Measurements from ENCODE around the gene SYNE1.

The SYNE1 gene

GRCh38 chr6:152100183-152100618 lies 537.0 kb downstream of the SYNE1 start:
- Mint-ChIP-seq H3K27ac (no peak overlapping the region), H3K27me3 (ENCODE audit: low read depth) (no peaks in the 10 kb centered on the region), H3K4me1 (ENCODE audit: low read depth) (no peaks in the 10 kb centered on the region), H3K9me3 (no peaks in the 10 kb centered on the region), H3K4me3 (no peak overlapping the region), H3K36me3 (ENCODE audit: low read depth) (no peaks in the 10 kb centered on the region)

GRCh38 chr6:152099446-152100182 lies 537.5 kb downstream of the SYNE1 start:
- H3K27ac Mint-ChIP-seq: no peak overlapping the region
- no peak overlapping the region for H3K4me3 Mint-ChIP-seq
- H3K9me3 Mint-ChIP-seq: no peaks in the 10 kb centered on the region
- peaks cover 2% of the 10 kb centered on the region for H3K4me1 Mint-ChIP-seq (ENCODE audit: low read depth)
- no peaks in the 10 kb centered on the region for H3K27me3 Mint-ChIP-seq (ENCODE audit: low read depth)
- no peaks in the 10 kb centered on the region for H3K36me3 Mint-ChIP-seq (ENCODE audit: low read depth)

- Mint-ChIP-seq H3K27ac (no peak overlapping the region), H3K27me3 (ENCODE audit: low read depth) (no peaks in the 10 kb centered on the region), H3K9me3 (no peaks in the 10 kb centered on the region), H3K4me1 (ENCODE audit: low read depth) (peaks cover 2% of the 10 kb centered on the region), H3K36me3 (ENCODE audit: low read depth) (no peaks in the 10 kb centered on the region), H3K4me3 (no peak overlapping the region)
Measured at GRCh38 chr6:152098683-152099082, 538.5 kb downstream of the SYNE1 start.

GRCh38 chr6:152096863-152097496 lies 540.2 kb downstream of the SYNE1 start:
- H3K4me3 Mint-ChIP-seq: no peak overlapping the region
- peaks cover 2% of the 10 kb centered on the region for H3K4me1 Mint-ChIP-seq (ENCODE audit: low read depth)
- no peaks in the 10 kb centered on the region for H3K36me3 Mint-ChIP-seq (ENCODE audit: low read depth)
- no peak overlapping the region for H3K27ac Mint-ChIP-seq
- H3K9me3 Mint-ChIP-seq: no peaks in the 10 kb centered on the region
- no peaks in the 10 kb centered on the region for H3K27me3 Mint-ChIP-seq (ENCODE audit: low read depth)

- Mint-ChIP-seq H3K27me3 (ENCODE audit: low read depth) (peaks cover 3% of the 10 kb centered on the region), H3K4me3 (no peak overlapping the region), H3K4me1 (ENCODE audit: low read depth) (peaks cover 2% of the 10 kb centered on the region), H3K9me3 (no peaks in the 10 kb centered on the region), H3K36me3 (ENCODE audit: low read depth) (no peaks in the 10 kb centered on the region), H3K27ac (no peak overlapping the region)
Measured at GRCh38 chr6:152094992-152095592, 542.1 kb downstream of the SYNE1 start.

GRCh38 chr6:152094276-152094675 lies 542.9 kb downstream of the SYNE1 start:
- Mint-ChIP-seq H3K4me3 (no peak overlapping the region), H3K36me3 (ENCODE audit: low read depth) (no peaks in the 10 kb centered on the region), H3K27ac (no peak overlapping the region), H3K27me3 (ENCODE audit: low read depth) (peaks cover 3% of the 10 kb centered on the region), H3K9me3 (no peaks in the 10 kb centered on the region), H3K4me1 (ENCODE audit: low read depth) (peaks cover 2% of the 10 kb centered on the region)

- no peak overlapping the region for H3K4me3 Mint-ChIP-seq
- H3K27me3 Mint-ChIP-seq (ENCODE audit: low read depth): peaks cover 3% of the 10 kb centered on the region
- H3K4me1 Mint-ChIP-seq (ENCODE audit: low read depth): peaks cover 2% of the 10 kb centered on the region
- no peaks in the 10 kb centered on the region for H3K9me3 Mint-ChIP-seq
- H3K36me3 Mint-ChIP-seq (ENCODE audit: low read depth): no peaks in the 10 kb centered on the region
- no peak overlapping the region for H3K27ac Mint-ChIP-seq
Measured at GRCh38 chr6:152093711-152094110, 543.5 kb downstream of the SYNE1 start.

- Mint-ChIP-seq H3K9me3 (no peaks in the 10 kb centered on the region), H3K27ac (no peak overlapping the region), H3K4me3 (no peak overlapping the region), H3K4me1 (ENCODE audit: low read depth) (peaks cover 2% of the 10 kb centered on the region), H3K36me3 (ENCODE audit: low read depth) (no peaks in the 10 kb centered on the region), H3K27me3 (ENCODE audit: low read depth) (peaks cover 3% of the 10 kb centered on the region)
Measured at GRCh38 chr6:152091851-152092341, 545.3 kb downstream of the SYNE1 start.

GRCh38 chr6:152091201-152091600 lies 546.0 kb downstream of the SYNE1 start:
- Mint-ChIP-seq H3K27ac (no peak overlapping the region), H3K4me1 (ENCODE audit: low read depth) (peaks cover 2% of the 10 kb centered on the region), H3K27me3 (ENCODE audit: low read depth) (peaks cover 3% of the 10 kb centered on the region), H3K4me3 (no peak overlapping the region), H3K36me3 (ENCODE audit: low read depth) (no peaks in the 10 kb centered on the region), H3K9me3 (no peaks in the 10 kb centered on the region)

GRCh38 chr6:152089992-152090391 lies 547.2 kb downstream of the SYNE1 start:
- Mint-ChIP-seq H3K36me3 (ENCODE audit: low read depth) (no peaks in the 10 kb centered on the region), H3K27me3 (ENCODE audit: low read depth) (peaks cover 3% of the 10 kb centered on the region), H3K4me1 (ENCODE audit: low read depth) (peaks cover under 1% of the 10 kb centered on the region), H3K4me3 (no peak overlapping the region), H3K9me3 (no peaks in the 10 kb centered on the region), H3K27ac (no peak overlapping the region)

GRCh38 chr6:152087701-152088100 lies 549.5 kb downstream of the SYNE1 start:
- Mint-ChIP-seq H3K27ac (no peak overlapping the region), H3K36me3 (ENCODE audit: low read depth) (no peaks in the 10 kb centered on the region), H3K9me3 (no peaks in the 10 kb centered on the region), H3K4me3 (no peak overlapping the region), H3K27me3 (ENCODE audit: low read depth) (peaks cover 3% of the 10 kb centered on the region), H3K4me1 (ENCODE audit: low read depth) (no peaks in the 10 kb centered on the region)

GRCh38 chr6:152087096-152087495 lies 550.1 kb downstream of the SYNE1 start:
- Mint-ChIP-seq H3K36me3 (ENCODE audit: low read depth) (no peaks in the 10 kb centered on the region), H3K27ac (no peak overlapping the region), H3K4me3 (no peak overlapping the region), H3K4me1 (ENCODE audit: low read depth) (no peaks in the 10 kb centered on the region), H3K9me3 (no peaks in the 10 kb centered on the region), H3K27me3 (ENCODE audit: low read depth) (peaks cover 3% of the 10 kb centered on the region)

- Mint-ChIP-seq H3K27me3 (ENCODE audit: low read depth) (peaks cover 6% of the 10 kb centered on the region), H3K9me3 (peaks cover 1% of the 10 kb centered on the region), H3K4me3 (no peak overlapping the region), H3K4me1 (ENCODE audit: low read depth) (no peaks in the 10 kb centered on the region), H3K36me3 (ENCODE audit: low read depth) (no peaks in the 10 kb centered on the region), H3K27ac (no peak overlapping the region)
Measured at GRCh38 chr6:152086223-152086873, 550.8 kb downstream of the SYNE1 start.

- peaks cover 7% of the 10 kb centered on the region for H3K27me3 Mint-ChIP-seq (ENCODE audit: low read depth)
- peaks cover 5% of the 10 kb centered on the region for H3K9me3 Mint-ChIP-seq
- no peak overlapping the region for H3K27ac Mint-ChIP-seq
- no peaks in the 10 kb centered on the region for H3K4me1 Mint-ChIP-seq (ENCODE audit: low read depth)
- H3K36me3 Mint-ChIP-seq (ENCODE audit: low read depth): no peaks in the 10 kb centered on the region
- H3K4me3 Mint-ChIP-seq: no peak overlapping the region
Measured at GRCh38 chr6:152085451-152085921, 551.7 kb downstream of the SYNE1 start.

All from T-helper 1 cell treated with Interleukin-12 subunit alpha and Interleukin-12 subunit beta and Interleukin-4 antibody, amounts not matched to agents 30 μg/mL and 1 μg/mL, for 36 hours (primary cell).